Testis (tissue), 2 donors: ENCODE data around the gene IGF1R.

Experiments used
- POLR2A ChIP-seq: fragments of 450-650 bp; IDR thresholded peaks from one replicate; pipeline ENCODE4 v1.6.1; 2017; ENCODE audit warnings: antibody characterized with exemption, mild to moderate bottlenecking, moderate library complexity
- TF ChIP-seq, protein P1 (sequence below), 3 experiments: fragments of 450-650 bp in 2 of 3; fragments of 200-600 bp in 1 of 3; sonication (generic) in 1 of 3; IDR thresholded peaks; one replicate each; pipeline ENCODE4 v1.5.1; 2016 to 2019; ENCODE audit warnings: antibody characterized with exemption in 3 of 3, mild to moderate bottlenecking in 2 of 3, moderate library complexity in 1 of 3

DNA sequence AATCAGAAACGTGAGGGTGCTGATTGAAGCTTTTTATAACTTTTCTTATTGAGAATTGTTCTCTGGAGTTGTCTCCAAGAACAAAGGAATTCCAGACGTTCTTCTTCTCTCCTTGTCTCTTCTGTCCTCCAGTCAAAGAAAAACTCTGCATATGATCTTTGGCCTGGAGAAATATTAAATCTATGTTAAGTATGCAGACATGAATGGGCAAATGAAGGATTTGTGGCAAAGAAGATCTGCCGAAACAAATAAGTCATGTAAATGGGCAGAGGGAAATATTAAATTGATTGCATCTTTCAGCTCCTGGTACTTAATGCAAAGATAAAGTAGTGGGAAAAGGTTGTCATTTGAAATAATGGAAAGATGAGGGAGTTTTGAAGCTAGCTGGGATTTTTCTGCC lies 74.9 kb downstream of the IGF1R start:
- TF ChIP-seq POLR2A = no peak
- TF ChIP-seq, protein P1, sequence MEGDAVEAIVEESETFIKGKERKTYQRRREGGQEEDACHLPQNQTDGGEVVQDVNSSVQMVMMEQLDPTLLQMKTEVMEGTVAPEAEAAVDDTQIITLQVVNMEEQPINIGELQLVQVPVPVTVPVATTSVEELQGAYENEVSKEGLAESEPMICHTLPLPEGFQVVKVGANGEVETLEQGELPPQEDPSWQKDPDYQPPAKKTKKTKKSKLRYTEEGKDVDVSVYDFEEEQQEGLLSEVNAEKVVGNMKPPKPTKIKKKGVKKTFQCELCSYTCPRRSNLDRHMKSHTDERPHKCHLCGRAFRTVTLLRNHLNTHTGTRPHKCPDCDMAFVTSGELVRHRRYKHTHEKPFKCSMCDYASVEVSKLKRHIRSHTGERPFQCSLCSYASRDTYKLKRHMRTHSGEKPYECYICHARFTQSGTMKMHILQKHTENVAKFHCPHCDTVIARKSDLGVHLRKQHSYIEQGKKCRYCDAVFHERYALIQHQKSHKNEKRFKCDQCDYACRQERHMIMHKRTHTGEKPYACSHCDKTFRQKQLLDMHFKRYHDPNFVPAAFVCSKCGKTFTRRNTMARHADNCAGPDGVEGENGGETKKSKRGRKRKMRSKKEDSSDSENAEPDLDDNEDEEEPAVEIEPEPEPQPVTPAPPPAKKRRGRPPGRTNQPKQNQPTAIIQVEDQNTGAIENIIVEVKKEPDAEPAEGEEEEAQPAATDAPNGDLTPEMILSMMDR (IDR thresholded peaks at IDR 0.05) = no peak
